Psoas muscle (tissue), 8 donors: ENCODE measurements around the gene USP10. TPM values are rescaled to one million over a fixed set of nuclear protein-coding genes. Genes with fewer than 3 reads are reported as not detected.

Experiments
- ATAC-seq, 4 donors: fragments of 200-7000 bp; cut with Tn5 transposase; one replicate each; pipeline ENCODE4 v1.9.1; 2020; ENCODE audit warnings: moderate library complexity in 3 of 4, mild to moderate bottlenecking in 2 of 4
- DNase-seq, 2 donors: peaks; one replicate each; pipeline ENCODE4 v3.0.0-alpha.2; 2020
- H3K27ac ChIP-seq: fragments of 200-600 bp; one replicate; pipeline ENCODE4 v1.8.0; 2022
- H3K27me3 ChIP-seq, 3 donors: fragments of 200-600 bp in 1 of 3; one replicate each; pipeline versions ENCODE4 v1.6.1 to v1.8.0; 2013 to 2022; ENCODE audit warnings: low read length in 2 of 3, mild to moderate bottlenecking in 2 of 3, moderate library complexity in 1 of 3; ENCODE audit not compliant: insufficient read depth in 3 of 3
- H3K36me3 ChIP-seq, 2 donors: fragments of 200-600 bp in 1 of 2; one replicate each; pipeline versions ENCODE4 v1.6.1 to v1.8.0; 2013 to 2022; ENCODE audit warnings: low read depth in 1 of 2, mild to moderate bottlenecking in 1 of 2, moderate library complexity in 1 of 2; ENCODE audit not compliant: insufficient read depth in 1 of 2
- H3K4me1 ChIP-seq: fragments of 200-600 bp; one replicate; pipeline ENCODE4 v1.8.0; 2022
- H3K4me3 ChIP-seq: fragments of 200-600 bp; one replicate; pipeline ENCODE4 v1.8.0; 2022; ENCODE audit warnings: mild to moderate bottlenecking
- H3K9me3 ChIP-seq: fragments of 200-600 bp; one replicate; pipeline ENCODE4 v1.8.0; 2022
- CTCF ChIP-seq: fragments of 200-600 bp; IDR thresholded peaks from one replicate; pipeline ENCODE4 v1.8.0; 2022; ENCODE audit warnings: antibody characterized with exemption
- WGBS, 3 donors: extraction: QIAGEN DNeasy Blood & Tissue Kit; methylation state at CpG; one replicate each; pipeline versions ENCODE4 v1.1.6 to v1.1.7; 2013; 5-methylcytosine and 5-hydroxymethylcytosine counted together
- intact Hi-C, 2 donors: fragments of 100-400 bp; cut with DNase I; formaldehyde crosslinking; loops; one replicate each; pipeline versions ENCODE4 v1.11.0 to v1.14.2; 2022
- polyA plus RNA-seq, 3 donors: library from polyadenylated mRNA; stranded (reverse); fragments of 200-250 nt; gene quantifications; one replicate each; pipeline ENCODE4 v1.2.3, GENCODE V29; 2013
- total RNA-seq, 4 donors: library from RNA; stranded (reverse); fragmentation: NEBNext Ultra II Directional in 2 of 4; extraction: Animal tissue kit (Norgen Biotek cat#: 25700) in 2 of 4; gene quantifications; one replicate each; pipeline versions ENCODE4 v1.2.1 to v1.2.4, GENCODE V29; 2021 to 2023
- donor health status: healthy with polysubstance abuse.
- donor health status: DM: no; HTN: no; CAD: no; lungs with moderate emphysema.
- donor health status: Bipolar disorder and iron deficiency.
- donor health status: healthy.
- donor health status: DM: yes; HTN: yes; CAD: no.
- donor health status: DM: no; HTN: no; CAD: no.
- donor health status: DM: no; HTN: no; CAD: no.
- donor health status: DM: yes; HTN: yes; CAD: no.

Gene USP10
- total and polyA plus RNA-seq, 7 donors, result 33.9 to 93.0 (median 69.2) TPM

- H3K4me1 ChIP-seq, result no peaks in the 10 kb centered on the region
- H3K27me3 ChIP-seq, result no peaks in the 10 kb centered on the region
- H3K27ac ChIP-seq, result no peak overlapping the region
- 65 to 78% (median 73%) methylated on average over 9 of the region's 9 CpGs for WGBS, 3 donors
- H3K9me3 ChIP-seq, result no peaks in the 10 kb centered on the region
- intact Hi-C loops, result no loop called here
- ATAC-seq (no peak), DNase-seq (no peak)
- H3K4me3 ChIP-seq, result no peak overlapping the region
- peaks cover 2 to 79% of the 10 kb centered on the region in 2 donors for H3K36me3 ChIP-seq
- no peak for TF ChIP-seq CTCF
These were observed 36.2 kb upstream of the USP10 start for GRCh38 chr16:84663433-84664101.

- ATAC-seq, result no peak
- Histone ChIP-seq H3K27ac (no peak overlapping the region), H3K4me3 (no peak overlapping the region), H3K36me3 (peaks cover 2 to 61% of the 10 kb centered on the region in 2 donors), H3K4me1 (no peaks in the 10 kb centered on the region), H3K27me3 (no peaks in the 10 kb centered on the region), H3K9me3 (no peaks in the 10 kb centered on the region)
- no peak for DNase-seq
- no peak for TF ChIP-seq CTCF
- intact Hi-C loops, result no loop called here
- WGBS, 3 donors, result 85 to 96% (median 95%) methylated on average over 2 of the region's 2 CpGs
These were observed 34.4 kb upstream of the USP10 start for GRCh38 chr16:84665359-84665758.

GRCh38 chr16:84665843-84666242 lies 34.0 kb upstream of the USP10 start:
- H3K27ac ChIP-seq, result no peak overlapping the region
- no peaks in the 10 kb centered on the region for H3K27me3 ChIP-seq
- DNase-seq, result no peak
- H3K36me3 ChIP-seq, result peaks cover 2 to 56% of the 10 kb centered on the region in 2 donors
- no peaks in the 10 kb centered on the region for H3K9me3 ChIP-seq
- ATAC-seq, result no peak
- H3K4me1 ChIP-seq, result no peaks in the 10 kb centered on the region
- 88 to 96% (median 93%) methylated on average over 7 of the region's 7 CpGs for WGBS, 3 donors
- TF ChIP-seq CTCF, result no peak
- no peak overlapping the region for H3K4me3 ChIP-seq
- intact Hi-C loops, result no loop called here

- ATAC-seq, result no peak
- H3K36me3 ChIP-seq, result peaks cover 2 to 37% of the 10 kb centered on the region in 2 donors
- H3K4me3 ChIP-seq, result no peak overlapping the region
- no peak overlapping the region for H3K27ac ChIP-seq
- DNase-seq, result no peak
- no peaks in the 10 kb centered on the region for H3K4me1 ChIP-seq
- intact Hi-C loops, result no loop called here
- no peaks in the 10 kb centered on the region for H3K9me3 ChIP-seq
- no peak for TF ChIP-seq CTCF
- 81 to 85% (median 84%) methylated on average over 16 of the region's 16 CpGs for WGBS, 3 donors
- no peaks in the 10 kb centered on the region for H3K27me3 ChIP-seq
These were observed 32.0 kb upstream of the USP10 start for GRCh38 chr16:84667600-84668309.
